HEK293 (cell line): Measurements from ENCODE around the gene HRH4.

Experiments
- CTCF ChIA-PET: fragments of 350-600 bp; formaldehyde crosslinking; extraction: SDS; loops from one replicate; lab custom pipeline; 2021; ENCODE audit warnings: antibody characterized with exemption; lab: Yijun Ruan, JAX
- POLR2A ChIA-PET: fragments of 300-600 bp; formaldehyde crosslinking; extraction: SDS; loops from one replicate; lab custom pipeline; 2020; ENCODE audit warnings: antibody characterized with exemption, inconsistent platforms; lab: Yijun Ruan, JAX
- H3K27ac ChIP-seq: fragments of 200-500 bp; sonication (Bioruptor generic); 2 replicates; pipeline ENCODE4 v1.5.1; 2014; ENCODE audit warnings: low read depth, low read length, control low read depth, inconsistent platforms; ENCODE audit errors: extremely low read depth
- H3K36me3 ChIP-seq, 2 experiments: fragments of 200-500 bp in 1 of 2; sonication (Bioruptor generic) in 1 of 2; 1 replicate in 1 of 2; 2 replicates in 1 of 2; pipeline ENCODE4 v1.5.1; 2014 to 2017; ENCODE audit warnings: inconsistent platforms in 2 of 2, low read length in 2 of 2; ENCODE audit not compliant: control insufficient read depth in 2 of 2, insufficient read depth in 1 of 2
- H3K4me1 ChIP-seq: fragments of 200-500 bp; sonication (Bioruptor generic); 2 replicates; pipeline ENCODE4 v1.5.1; 2014; ENCODE audit warnings: mild to moderate bottlenecking, low read length, inconsistent platforms; ENCODE audit not compliant: control insufficient read depth, insufficient read depth
- H3K4me3 ChIP-seq: 2 replicates; pipeline ENCODE4 v1.5.1; 2011; ENCODE audit warnings: low read depth, mild to moderate bottlenecking, control low read depth, low read length, moderate library complexity
- H3K9me3 ChIP-seq: fragments of 200-500 bp; sonication (Bioruptor generic); 2 replicates; pipeline ENCODE4 v1.5.1; 2014; ENCODE audit warnings: low read depth, low read length, inconsistent platforms; ENCODE audit not compliant: control insufficient read depth, insufficient read depth
- OSR2 ChIP-seq: fragments of 450-650 bp; formaldehyde crosslinking; IDR thresholded peaks from 2 replicates; pipeline ENCODE4 v1.5.1; 2016; ENCODE audit warnings: missing biosample characterization, missing genetic modification characterization
- ZNF169 ChIP-seq: fragments of 450-650 bp; formaldehyde crosslinking; IDR thresholded peaks from 2 replicates; pipeline ENCODE4 v1.5.1; 2016; ENCODE audit warnings: missing biosample characterization, missing genetic modification characterization
- ZNF211 ChIP-seq: fragments of 450-650 bp; formaldehyde crosslinking; IDR thresholded peaks from 2 replicates; pipeline ENCODE4 v1.5.1; 2016; ENCODE audit warnings: low read depth, missing biosample characterization, missing genetic modification characterization
- ZNF214 ChIP-seq: fragments of 450-650 bp; formaldehyde crosslinking; IDR thresholded peaks from 2 replicates; pipeline ENCODE4 v1.5.1; 2017; ENCODE audit warnings: missing biosample characterization, mild to moderate bottlenecking, missing genetic modification characterization, borderline replicate concordance
- ZNF302 ChIP-seq: fragments of 450-650 bp; formaldehyde crosslinking; IDR thresholded peaks from 2 replicates; pipeline ENCODE4 v1.5.1; 2016; ENCODE audit warnings: missing biosample characterization, missing genetic modification characterization, low read depth
- ZNF366 ChIP-seq: fragments of 450-650 bp; formaldehyde crosslinking; conservative IDR thresholded peaks from 2 replicates; pipeline ENCODE4 v1.5.1; 2016; ENCODE audit warnings: missing biosample characterization, missing genetic modification characterization
- ZNF449 ChIP-seq: fragments of 450-650 bp; formaldehyde crosslinking; IDR thresholded peaks from 2 replicates; pipeline ENCODE4 v1.5.1; 2017; ENCODE audit warnings: missing biosample characterization, mild to moderate bottlenecking, missing genetic modification characterization, moderate library complexity
- ZNF585B ChIP-seq: fragments of 450-650 bp; formaldehyde crosslinking; IDR thresholded peaks from 2 replicates; pipeline ENCODE4 v1.5.1; 2016; ENCODE audit warnings: missing biosample characterization, missing genetic modification characterization
- ZNF677 ChIP-seq: fragments of 450-650 bp; IDR thresholded peaks from 2 replicates; pipeline ENCODE4 v1.5.0; 2018; ENCODE audit warnings: missing biosample characterization, mild to moderate bottlenecking, missing genetic modification characterization, moderate library complexity
- ZNF776 ChIP-seq: fragments of 450-650 bp; formaldehyde crosslinking; IDR thresholded peaks from 2 replicates; pipeline ENCODE4 v1.5.0; 2017; ENCODE audit warnings: missing biosample characterization, missing genetic modification characterization, borderline replicate concordance
- TF ChIP-seq, protein P1 (sequence below): IDR thresholded peaks from 2 replicates; pipeline ENCODE4 v1.6.1; 2011; ENCODE audit warnings: mild to moderate bottlenecking, low read depth, low read length, borderline replicate concordance

HRH4 gene

DNA sequence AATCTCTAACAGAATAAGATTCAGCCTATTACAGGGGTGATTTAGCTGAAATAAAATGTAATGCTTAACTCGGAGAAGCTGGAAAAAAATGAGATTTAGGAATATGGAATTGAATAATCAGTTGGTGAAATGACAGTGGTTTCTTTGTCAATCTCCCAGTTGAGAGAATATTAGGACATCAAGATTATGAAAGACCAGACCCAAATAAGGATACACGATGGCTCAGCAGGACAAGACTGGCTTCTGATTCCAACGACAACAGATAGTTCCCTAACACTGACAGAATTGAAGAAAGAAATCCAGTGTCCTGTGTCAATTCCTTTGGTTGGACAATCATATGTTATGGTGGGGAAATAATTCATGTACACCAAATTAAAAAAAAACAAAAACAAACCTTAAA lies 55.8 kb downstream of the HRH4 start (continued):
- TF ChIP-seq ZNF449 (tag by site-specific recombination) (no peak), ZNF776 (no peak), OSR2 (tag by site-specific recombination) (no peak), ZNF211 (tag by site-specific recombination) (no peak), ZNF585B (tag by site-specific recombination) (no peak)

GRCh38 chr18:24517554-24517953 lies 57.1 kb downstream of the HRH4 start:
- Histone ChIP-seq H3K9me3 (no peaks in the 10 kb centered on the region), H3K27ac (no peak overlapping the region), H3K36me3 (no peaks in the 10 kb centered on the region), H3K4me1 (no peaks in the 10 kb centered on the region), H3K4me3 (no peak overlapping the region)
- TF ChIP-seq ZNF302 (tag by site-specific recombination) (no peak), ZNF366 (no peak)
- TF ChIP-seq, protein P1, sequence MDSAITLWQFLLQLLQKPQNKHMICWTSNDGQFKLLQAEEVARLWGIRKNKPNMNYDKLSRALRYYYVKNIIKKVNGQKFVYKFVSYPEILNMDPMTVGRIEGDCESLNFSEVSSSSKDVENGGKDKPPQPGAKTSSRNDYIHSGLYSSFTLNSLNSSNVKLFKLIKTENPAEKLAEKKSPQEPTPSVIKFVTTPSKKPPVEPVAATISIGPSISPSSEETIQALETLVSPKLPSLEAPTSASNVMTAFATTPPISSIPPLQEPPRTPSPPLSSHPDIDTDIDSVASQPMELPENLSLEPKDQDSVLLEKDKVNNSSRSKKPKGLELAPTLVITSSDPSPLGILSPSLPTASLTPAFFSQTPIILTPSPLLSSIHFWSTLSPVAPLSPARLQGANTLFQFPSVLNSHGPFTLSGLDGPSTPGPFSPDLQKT = no peak
- POLR2A ChIA-PET = no interaction called here
- CTCF ChIA-PET = interaction anchor here (1.0 kb wide), 1 partner anchor 11 kb away, joined by 4 read pairs; no protein-coding TSS in a partner anchor

DNA sequence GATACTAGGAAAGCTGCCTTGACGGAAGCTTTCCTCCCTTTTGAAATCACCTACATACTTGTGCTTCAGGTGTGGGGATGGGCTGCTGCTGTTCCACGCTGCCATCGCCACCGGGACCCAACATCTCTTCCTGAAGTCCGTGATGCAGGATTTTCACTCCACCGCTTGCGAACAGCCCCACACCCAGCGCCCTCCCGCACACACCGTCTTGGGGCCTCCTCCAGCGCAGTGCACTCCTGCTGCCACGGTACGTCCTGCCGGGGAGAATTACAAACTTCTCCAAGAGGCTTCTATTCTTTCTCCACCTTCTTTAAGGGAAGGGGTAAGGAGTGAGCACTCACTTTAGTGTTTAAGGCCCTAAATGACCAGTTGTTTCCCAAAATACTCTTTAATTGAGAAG lies 58.2 kb downstream of the HRH4 start:
- TF ChIP-seq ZNF677 (tag by site-specific recombination) (no peak), ZNF449 (tag by site-specific recombination) (no peak), ZNF214 (no peak), ZNF169 (tag by site-specific recombination) (no peak)
- Histone ChIP-seq H3K4me3 (no peak overlapping the region), H3K36me3 (no peaks in the 10 kb centered on the region), H3K27ac (no peak overlapping the region), H3K4me1 (no peaks in the 10 kb centered on the region), H3K9me3 (no peaks in the 10 kb centered on the region)
- ChIA-PET POLR2A (no interaction called here), CTCF (no interaction called here)
